ENCODE measurements around the gene MTAP. TPM values are rescaled to one million over a fixed set of nuclear protein-coding genes. Genes with fewer than 3 reads are reported as not detected.

Gene MTAP
- total RNA-seq, 1 donor from 2014 or later: 56.1 TPM

DNA sequence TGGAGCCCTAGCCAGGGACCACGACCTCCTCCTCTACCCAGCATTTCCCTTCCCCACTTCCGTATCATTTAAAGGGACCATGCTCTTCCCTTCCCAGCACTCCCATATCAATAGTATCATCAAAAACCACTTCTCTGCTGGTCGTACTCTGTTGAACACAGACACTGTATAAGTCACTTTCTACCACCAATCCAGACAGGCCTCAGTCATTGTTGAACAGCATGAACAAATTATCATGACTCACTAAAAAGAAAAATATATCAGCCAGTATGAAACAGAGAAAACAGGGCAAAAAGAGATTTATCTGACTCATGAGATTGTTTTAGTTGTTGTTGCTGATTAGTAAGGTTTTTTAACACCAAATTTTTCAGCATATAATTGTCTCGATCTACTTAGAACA, 101.9 kb downstream of the MTAP start:
- DNase-seq (ENCODE audit: low read depth) (peak; percentile 47), FAIRE-seq (no peak)
- H3K36me3 Mint-ChIP-seq (ENCODE audit: low read depth, unreplicated experiment): peaks cover 10% of the 10 kb centered on the region
- Histone ChIP-seq H3K36me3 (ENCODE audit: insufficient read depth, low read length) (no peaks in the 10 kb centered on the region), H3K4me1 (ENCODE audit: insufficient read depth, low read length) (peaks cover 19% of the 10 kb centered on the region), H3K9ac (ENCODE audit: low read length) (peak overlapping the region; percentile 14), H3K27ac (ENCODE audit: low read depth, low read length) (peak overlapping the region; percentile 34), H3K4me3 (ENCODE audit: insufficient read depth, low read depth, low read length) (no peak overlapping the region), H3K79me2 (ENCODE audit: insufficient read depth, low read length) (no peaks in the 10 kb centered on the region), H3K27me3 (ENCODE audit: insufficient read depth, low read length) (no peaks in the 10 kb centered on the region), H3K4me2 (ENCODE audit: low read length) (peak overlapping the region; percentile 44), H4K20me1 (ENCODE audit: insufficient read depth, low read length) (no peaks in the 10 kb centered on the region), H3K9me3 (ENCODE audit: insufficient read depth, low read depth, low read length) (no peaks in the 10 kb centered on the region), H2AFZ (ENCODE audit: low read depth, low read length) (no peak overlapping the region)
- H3K4me1 Mint-ChIP-seq (ENCODE audit: low read depth, unreplicated experiment): peaks cover 22% of the 10 kb centered on the region
- no peak overlapping the region for H3K4me3 Mint-ChIP-seq (ENCODE audit: unreplicated experiment)
- H3K27me3 Mint-ChIP-seq (ENCODE audit: low read depth, unreplicated experiment): no peaks in the 10 kb centered on the region
- peaks cover 19% of the 10 kb centered on the region for H3K9me3 Mint-ChIP-seq (ENCODE audit: unreplicated experiment)
- H3K27ac Mint-ChIP-seq (ENCODE audit: unreplicated experiment): peak overlapping the region; percentile 22
- TF ChIP-seq, protein P1, sequence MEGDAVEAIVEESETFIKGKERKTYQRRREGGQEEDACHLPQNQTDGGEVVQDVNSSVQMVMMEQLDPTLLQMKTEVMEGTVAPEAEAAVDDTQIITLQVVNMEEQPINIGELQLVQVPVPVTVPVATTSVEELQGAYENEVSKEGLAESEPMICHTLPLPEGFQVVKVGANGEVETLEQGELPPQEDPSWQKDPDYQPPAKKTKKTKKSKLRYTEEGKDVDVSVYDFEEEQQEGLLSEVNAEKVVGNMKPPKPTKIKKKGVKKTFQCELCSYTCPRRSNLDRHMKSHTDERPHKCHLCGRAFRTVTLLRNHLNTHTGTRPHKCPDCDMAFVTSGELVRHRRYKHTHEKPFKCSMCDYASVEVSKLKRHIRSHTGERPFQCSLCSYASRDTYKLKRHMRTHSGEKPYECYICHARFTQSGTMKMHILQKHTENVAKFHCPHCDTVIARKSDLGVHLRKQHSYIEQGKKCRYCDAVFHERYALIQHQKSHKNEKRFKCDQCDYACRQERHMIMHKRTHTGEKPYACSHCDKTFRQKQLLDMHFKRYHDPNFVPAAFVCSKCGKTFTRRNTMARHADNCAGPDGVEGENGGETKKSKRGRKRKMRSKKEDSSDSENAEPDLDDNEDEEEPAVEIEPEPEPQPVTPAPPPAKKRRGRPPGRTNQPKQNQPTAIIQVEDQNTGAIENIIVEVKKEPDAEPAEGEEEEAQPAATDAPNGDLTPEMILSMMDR (IDR thresholded peaks at IDR 0.05; ENCODE audit: insufficient read depth, low read depth, low read length): no peak
- TF ChIP-seq EZH2 (IDR thresholded peaks at IDR 0.05; ENCODE audit: insufficient read depth, low read length): no peak

DNA sequence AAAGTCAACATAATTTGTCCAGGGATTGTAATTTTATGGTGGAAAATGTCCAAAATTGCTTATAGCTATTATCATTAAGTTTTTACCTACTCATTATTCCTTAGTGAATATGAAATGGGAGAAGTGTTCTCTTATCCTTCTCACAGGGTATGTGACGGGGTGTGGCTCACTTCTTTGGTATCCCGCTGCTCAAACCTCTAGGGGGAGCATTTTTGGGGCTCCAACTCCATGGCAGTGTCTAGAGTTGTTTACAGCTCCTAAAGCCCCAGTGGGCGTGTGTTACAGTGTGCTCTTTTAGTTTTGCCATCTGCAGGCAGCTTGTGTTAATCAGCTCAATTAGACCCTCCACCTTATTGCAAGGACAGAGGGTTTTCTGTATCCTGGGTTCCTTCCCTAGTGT, 102.3 kb downstream of the MTAP start:
- H3K27ac ChIP-seq (ENCODE audit: low read depth, low read length): peak overlapping the region; percentile 34
- H3K79me2 ChIP-seq (ENCODE audit: insufficient read depth, low read length): no peaks in the 10 kb centered on the region
- no peak for DNase-seq (ENCODE audit: low read depth)
- peaks cover 20% of the 10 kb centered on the region for H3K9me3 Mint-ChIP-seq (ENCODE audit: unreplicated experiment)
- no peak for TF ChIP-seq EZH2 (IDR thresholded peaks at IDR 0.05; ENCODE audit: insufficient read depth, low read length)
- TF ChIP-seq, protein P1 (IDR thresholded peaks at IDR 0.05; ENCODE audit: insufficient read depth, low read depth, low read length): peak; percentile 15
- H3K9me3 ChIP-seq (ENCODE audit: insufficient read depth, low read depth, low read length): no peaks in the 10 kb centered on the region
- peak overlapping the region; percentile 14 for H3K9ac ChIP-seq (ENCODE audit: low read length)
- no peaks in the 10 kb centered on the region for H4K20me1 ChIP-seq (ENCODE audit: insufficient read depth, low read length)
- H3K4me3 Mint-ChIP-seq (ENCODE audit: unreplicated experiment): no peak overlapping the region
- peak overlapping the region; percentile 44 for H3K4me2 ChIP-seq (ENCODE audit: low read length)
- H3K27me3 ChIP-seq (ENCODE audit: insufficient read depth, low read length): no peaks in the 10 kb centered on the region
- peaks cover 22% of the 10 kb centered on the region for H3K4me1 Mint-ChIP-seq (ENCODE audit: low read depth, unreplicated experiment)
- no peak overlapping the region for H3K4me3 ChIP-seq (ENCODE audit: insufficient read depth, low read depth, low read length)
- no peak overlapping the region for H2AFZ ChIP-seq (ENCODE audit: low read depth, low read length)
- no peak for FAIRE-seq
- no peak overlapping the region for H3K27ac Mint-ChIP-seq (ENCODE audit: unreplicated experiment)
- peaks cover 19% of the 10 kb centered on the region for H3K4me1 ChIP-seq (ENCODE audit: insufficient read depth, low read length)
- H3K36me3 Mint-ChIP-seq (ENCODE audit: low read depth, unreplicated experiment): peaks cover 10% of the 10 kb centered on the region
- no peaks in the 10 kb centered on the region for H3K36me3 ChIP-seq (ENCODE audit: insufficient read depth, low read length)
- H3K27me3 Mint-ChIP-seq (ENCODE audit: low read depth, unreplicated experiment): no peaks in the 10 kb centered on the region

DNA sequence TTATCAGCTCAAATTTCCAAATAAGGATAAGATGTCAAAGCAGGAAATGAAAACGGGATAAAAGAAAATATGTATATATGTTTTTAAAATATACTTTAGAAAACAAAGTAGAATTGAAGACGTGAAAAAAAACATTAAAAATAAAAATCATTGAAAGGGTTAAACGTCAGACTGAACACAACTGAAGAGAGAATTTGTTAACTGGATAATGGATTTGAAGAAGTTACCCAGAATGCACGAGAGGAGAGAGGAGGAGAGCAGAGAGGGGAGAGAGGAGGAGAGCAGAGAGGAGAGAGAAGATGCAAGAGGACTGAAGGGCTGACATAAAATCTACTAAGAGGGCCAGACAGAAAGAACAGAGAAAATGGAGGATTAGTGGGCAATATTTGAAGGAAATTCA, 103.8 kb downstream of the MTAP start:
- peaks cover 18% of the 10 kb centered on the region for H3K9me3 Mint-ChIP-seq (ENCODE audit: unreplicated experiment)
- peaks cover 19% of the 10 kb centered on the region for H3K4me1 ChIP-seq (ENCODE audit: insufficient read depth, low read length)
- TF ChIP-seq, protein P1 (IDR thresholded peaks at IDR 0.05; ENCODE audit: insufficient read depth, low read depth, low read length): no peak
- TF ChIP-seq EZH2 (IDR thresholded peaks at IDR 0.05; ENCODE audit: insufficient read depth, low read length): no peak

More for the DNA sequence above, 103.8 kb downstream of the MTAP start:
- Histone ChIP-seq H3K27ac (ENCODE audit: low read depth, low read length) (no peak overlapping the region), H3K27me3 (ENCODE audit: insufficient read depth, low read length) (no peaks in the 10 kb centered on the region), H3K79me2 (ENCODE audit: insufficient read depth, low read length) (no peaks in the 10 kb centered on the region), H2AFZ (ENCODE audit: low read depth, low read length) (no peak overlapping the region), H3K9me3 (ENCODE audit: insufficient read depth, low read depth, low read length) (no peaks in the 10 kb centered on the region), H3K9ac (ENCODE audit: low read length) (no peak overlapping the region), H4K20me1 (ENCODE audit: insufficient read depth, low read length) (no peaks in the 10 kb centered on the region), H3K36me3 (ENCODE audit: insufficient read depth, low read length) (no peaks in the 10 kb centered on the region), H3K4me2 (ENCODE audit: low read length) (no peak overlapping the region), H3K4me3 (ENCODE audit: insufficient read depth, low read depth, low read length) (no peak overlapping the region)
- peaks cover 22% of the 10 kb centered on the region for H3K4me1 Mint-ChIP-seq (ENCODE audit: low read depth, unreplicated experiment)
- FAIRE-seq (no peak), DNase-seq (ENCODE audit: low read depth) (no peak)
- no peak overlapping the region for H3K4me3 Mint-ChIP-seq (ENCODE audit: unreplicated experiment)
- H3K36me3 Mint-ChIP-seq (ENCODE audit: low read depth, unreplicated experiment): peaks cover 12% of the 10 kb centered on the region
- no peaks in the 10 kb centered on the region for H3K27me3 Mint-ChIP-seq (ENCODE audit: low read depth, unreplicated experiment)
- H3K27ac Mint-ChIP-seq (ENCODE audit: unreplicated experiment): no peak overlapping the region
